Measurements from ENCODE around the gene PES1. TPM values are rescaled to one million over a fixed set of nuclear protein-coding genes. Genes with fewer than 3 reads are reported as not detected.

Gene PES1
- total and polyA plus RNA-seq, 2 of the 13 experiments (the other 11 are each of a cell fraction or from before 2014, with no cell fraction given): 65.1 to 94.7 TPM

GRCh38 chr22:30582788-30583545 is 8.7 kb downstream of the PES1 start:
- Histone ChIP-seq H3K36me3 (replicated peaks in 1 of 2; ENCODE audit: control insufficient read depth in 1 of 2, insufficient read depth in 2 of 2, low read length in 2 of 2) (peaks cover 68 to 98% of the 10 kb centered on the region in 2 experiments), H2AFZ (ENCODE audit: low read length) (no peak overlapping the region), H3K27ac (ENCODE audit: extremely low read length, insufficient read depth, low read length) (no peak overlapping the region), H3K4me3 (replicated peaks in 1 of 3; ENCODE audit: insufficient read depth in 1 of 3, low read depth in 2 of 3, low read length in 3 of 3) (no peak overlapping the region), H3K79me2 (ENCODE audit: insufficient read depth, low read length) (no peaks in the 10 kb centered on the region), H3K4me1 (ENCODE audit: insufficient read depth, low read length) (no peaks in the 10 kb centered on the region), H4K20me1 (ENCODE audit: insufficient read depth, low read length) (no peaks in the 10 kb centered on the region), H3K9me3 (ENCODE audit: low read length) (no peaks in the 10 kb centered on the region), H3K27me3 (ENCODE audit: control insufficient read depth in 1 of 2, insufficient read depth in 2 of 2, low read length in 2 of 2) (no peaks in the 10 kb centered on the region), H3K4me2 (ENCODE audit: low read depth, low read length) (no peak overlapping the region), H3K9ac (ENCODE audit: insufficient read depth, low read depth, low read length) (no peak overlapping the region)
- in situ Hi-C loops (cut with HindIII; ENCODE audit: extremely low pct_ligation_motif_present, low pct_unique_long_range_greater_than_20kb) (no loop called here), intact Hi-C loops (cut with micrococcal nuclease; ENCODE audit: unreplicated experiment) (no loop called here)
- ChIA-PET POLR2A (no interaction called here), CTCF (ENCODE audit: low intra/inter-chr PET ratio, low total read pairs) (no interaction called here)
- TF ChIP-seq ZBTB20 (CRISPR knock-in tag; IDR thresholded peaks at IDR 0.05; ENCODE audit: borderline replicate concordance, low read depth) (no peak), RBFOX2 (IDR thresholded peaks at IDR 0.05; ENCODE audit: low read depth, low read length) (0 out of 2 replicates have a peak, but pooled peaks have one; percentile 33)
- 93% methylated on average over 10 of the region's 13 CpGs for WGBS (ENCODE audit: low lambda C conversion rate)
- ATAC-seq (no peak), FAIRE-seq (no peak), DNase-seq (ENCODE audit: low spot score) (no peak)
- no TSS peak for BruUV-seq (replicated peaks)

- H4K20me1 ChIP-seq (ENCODE audit: insufficient read depth, low read length): no peaks in the 10 kb centered on the region
- WGBS (ENCODE audit: low lambda C conversion rate): 98% methylated on average over 5 of the region's 6 CpGs
- no peak overlapping the region for H3K9ac ChIP-seq (ENCODE audit: insufficient read depth, low read depth, low read length)
- H3K9me3 ChIP-seq (ENCODE audit: low read length): no peaks in the 10 kb centered on the region
- intact Hi-C loops (cut with micrococcal nuclease; ENCODE audit: unreplicated experiment) (no loop called here), in situ Hi-C loops (cut with HindIII; ENCODE audit: extremely low pct_ligation_motif_present, low pct_unique_long_range_greater_than_20kb) (no loop called here)
- 0 out of 2 replicates have a peak, but pooled peaks have one; percentile 8 for TF ChIP-seq RBFOX2 (IDR thresholded peaks at IDR 0.05; ENCODE audit: low read depth, low read length)
- no peak for TF ChIP-seq ZNF205 (CRISPR knock-in tag; IDR thresholded peaks at IDR 0.05)
- ChIA-PET POLR2A (no interaction called here), CTCF (ENCODE audit: low intra/inter-chr PET ratio, low total read pairs) (no interaction called here)
- H3K27me3 ChIP-seq (ENCODE audit: control insufficient read depth in 1 of 2, insufficient read depth in 2 of 2, low read length in 2 of 2): no peaks in the 10 kb centered on the region
- peaks cover 59 to 94% of the 10 kb centered on the region in 2 experiments for H3K36me3 ChIP-seq (replicated peaks in 1 of 2; ENCODE audit: control insufficient read depth in 1 of 2, insufficient read depth in 2 of 2, low read length in 2 of 2)
- H3K4me2 ChIP-seq (ENCODE audit: low read depth, low read length): no peak overlapping the region
- no peak overlapping the region for H3K27ac ChIP-seq (ENCODE audit: extremely low read length, insufficient read depth, low read length)
- ATAC-seq: no peak
- DNase-seq (ENCODE audit: low spot score): no peak
- no peak overlapping the region for H3K4me3 ChIP-seq (replicated peaks in 1 of 3; ENCODE audit: insufficient read depth in 1 of 3, low read depth in 2 of 3, low read length in 3 of 3)
- H3K4me1 ChIP-seq (ENCODE audit: insufficient read depth, low read length): no peaks in the 10 kb centered on the region
- H2AFZ ChIP-seq (ENCODE audit: low read length): no peak overlapping the region
- no peak for FAIRE-seq
- no peaks in the 10 kb centered on the region for H3K79me2 ChIP-seq (ENCODE audit: insufficient read depth, low read length)
- no TSS peak for BruUV-seq (replicated peaks)
Observed at GRCh38 chr22:30582051-30582450, 9.7 kb downstream of the PES1 start.

Measured in HepG2 (cell line).